Bronchial epithelial cell (primary cell): ENCODE data around the gene ANKS1B. TPM values are rescaled to one million over a fixed set of nuclear protein-coding genes. Genes with fewer than 3 reads are reported as not detected.

Experiments used
- DNase-seq: peaks from one replicate; pipeline ENCODE4 v3.0.0-alpha.2; 2010; ENCODE audit warnings: low read depth
- FAIRE-seq: peaks from 2 replicates; lab custom pipeline; 2011; peaks lifted over from hg19 to GRCh38; lab: Jason Lieb, UNC
- H3K27me3 ChIP-seq: 2 replicates; pipeline ENCODE4 v1.5.1; 2011; ENCODE audit warnings: low read length; ENCODE audit not compliant: control insufficient read depth, insufficient read depth
- H3K36me3 ChIP-seq: 2 replicates; pipeline ENCODE4 v1.5.1; 2011; ENCODE audit warnings: low read length; ENCODE audit not compliant: control insufficient read depth, insufficient read depth
- H3K4me3 ChIP-seq: 2 replicates; pipeline ENCODE4 v1.5.1; 2011; ENCODE audit warnings: mild to moderate bottlenecking, low read depth, low read length, control low read depth
- total RNA-seq: library from RNA; depleted of rRNA; stranded (reverse); fragments of >200 nt; gene quantifications from 2 replicates; pipeline ENCODE4 v1.2.1, GENCODE V29; 2014
- TF ChIP-seq, protein P1 (sequence below): IDR thresholded peaks from 2 replicates; pipeline ENCODE4 v1.5.1; 2011; ENCODE audit warnings: mild to moderate bottlenecking, moderate library complexity, low read length, control low read depth, inconsistent platforms; ENCODE audit not compliant: insufficient read depth, severe bottlenecking

Gene ANKS1B
- total RNA-seq, 1 donor from 2014 or later: 0.26 TPM

DNA sequence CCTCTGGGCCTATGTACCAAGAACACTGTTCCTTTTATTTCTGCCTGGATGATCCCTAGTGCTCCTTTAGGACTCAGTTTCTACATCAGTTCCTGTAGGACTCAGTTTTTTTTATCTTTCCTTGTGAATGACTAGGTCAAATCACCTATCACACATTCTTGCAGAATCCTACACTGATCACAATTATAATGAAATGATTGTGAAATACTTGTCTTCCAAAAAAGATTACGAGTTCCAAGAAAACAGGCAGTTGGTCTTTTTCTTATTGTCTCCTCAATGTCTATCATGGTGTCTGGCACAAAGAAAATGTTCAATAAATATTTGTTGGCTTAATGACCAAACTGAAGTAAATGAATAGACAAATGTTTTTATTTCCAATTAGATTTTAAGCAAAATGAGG is 432.7 kb downstream of the ANKS1B start:
- Histone ChIP-seq H3K36me3 (no peaks in the 10 kb centered on the region), H3K27me3 (no peaks in the 10 kb centered on the region), H3K4me3 (no peak overlapping the region)
- FAIRE-seq (no peak), DNase-seq (no peak)
- TF ChIP-seq, protein P1, sequence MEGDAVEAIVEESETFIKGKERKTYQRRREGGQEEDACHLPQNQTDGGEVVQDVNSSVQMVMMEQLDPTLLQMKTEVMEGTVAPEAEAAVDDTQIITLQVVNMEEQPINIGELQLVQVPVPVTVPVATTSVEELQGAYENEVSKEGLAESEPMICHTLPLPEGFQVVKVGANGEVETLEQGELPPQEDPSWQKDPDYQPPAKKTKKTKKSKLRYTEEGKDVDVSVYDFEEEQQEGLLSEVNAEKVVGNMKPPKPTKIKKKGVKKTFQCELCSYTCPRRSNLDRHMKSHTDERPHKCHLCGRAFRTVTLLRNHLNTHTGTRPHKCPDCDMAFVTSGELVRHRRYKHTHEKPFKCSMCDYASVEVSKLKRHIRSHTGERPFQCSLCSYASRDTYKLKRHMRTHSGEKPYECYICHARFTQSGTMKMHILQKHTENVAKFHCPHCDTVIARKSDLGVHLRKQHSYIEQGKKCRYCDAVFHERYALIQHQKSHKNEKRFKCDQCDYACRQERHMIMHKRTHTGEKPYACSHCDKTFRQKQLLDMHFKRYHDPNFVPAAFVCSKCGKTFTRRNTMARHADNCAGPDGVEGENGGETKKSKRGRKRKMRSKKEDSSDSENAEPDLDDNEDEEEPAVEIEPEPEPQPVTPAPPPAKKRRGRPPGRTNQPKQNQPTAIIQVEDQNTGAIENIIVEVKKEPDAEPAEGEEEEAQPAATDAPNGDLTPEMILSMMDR: no peak

DNA sequence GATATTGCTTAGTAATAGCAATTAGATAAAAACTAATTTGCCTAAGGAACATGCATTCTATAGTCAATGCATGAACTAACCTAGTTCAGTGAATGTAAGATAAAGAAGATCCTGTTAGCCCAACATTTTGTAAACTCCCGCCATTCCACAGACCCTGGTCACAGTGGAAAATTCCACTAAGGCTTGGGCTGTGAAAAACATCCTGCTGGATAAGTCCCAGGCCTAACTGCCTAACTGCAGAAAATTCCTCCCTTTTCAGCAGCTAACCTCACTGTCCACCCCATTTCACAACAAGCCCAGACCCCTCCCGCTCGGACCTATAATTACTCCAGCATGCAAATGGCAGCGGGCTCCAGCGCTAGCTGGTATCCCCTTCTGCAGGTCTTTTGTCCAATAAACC is 435.1 kb downstream of the ANKS1B start:
- TF ChIP-seq, protein P1: no peak
- DNase-seq (no peak), FAIRE-seq (no peak)
- no peaks in the 10 kb centered on the region for H3K36me3 ChIP-seq
- no peaks in the 10 kb centered on the region for H3K27me3 ChIP-seq
- H3K4me3 ChIP-seq: no peak overlapping the region

DNA sequence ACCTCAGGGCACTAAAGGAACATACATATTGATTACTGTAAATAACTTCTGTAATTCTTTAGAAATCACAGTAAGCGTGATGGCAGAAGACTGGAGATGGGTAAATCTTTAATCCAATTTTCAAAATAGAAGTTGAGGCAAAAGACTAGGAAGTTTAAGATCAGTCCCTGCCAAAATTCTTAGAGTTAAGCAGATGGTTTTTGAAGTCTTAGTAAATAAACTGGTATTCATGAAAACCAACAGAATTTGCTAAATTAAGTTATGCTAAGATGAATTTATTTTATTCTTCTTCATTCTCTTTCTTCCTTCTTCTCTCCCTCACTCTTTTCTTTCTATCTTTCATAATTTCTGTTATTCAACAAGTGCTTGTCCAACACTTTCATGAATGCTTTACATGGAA is 435.5 kb downstream of the ANKS1B start:
- Histone ChIP-seq H3K36me3 (no peaks in the 10 kb centered on the region), H3K4me3 (no peak overlapping the region), H3K27me3 (no peaks in the 10 kb centered on the region)
- DNase-seq: no peak
- TF ChIP-seq, protein P1: no peak
- FAIRE-seq: no peak

DNA sequence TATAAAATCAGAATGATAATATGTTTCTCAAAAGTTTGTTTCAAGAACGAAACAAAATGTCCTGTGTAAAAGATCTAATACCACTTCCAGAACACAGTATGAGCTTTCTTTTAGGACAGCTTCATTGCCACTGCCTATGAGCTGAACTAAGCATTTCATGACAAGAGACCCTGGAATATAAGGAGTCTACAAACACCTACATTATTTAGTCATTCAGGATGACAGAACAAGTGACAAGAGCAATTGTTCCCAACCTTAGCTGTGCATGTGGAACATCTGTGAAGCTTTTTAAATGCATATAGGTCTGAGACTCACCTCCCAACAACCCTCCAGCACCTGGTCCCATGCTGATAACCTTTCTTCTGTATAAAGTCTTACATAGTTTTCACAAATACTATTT is 440.3 kb downstream of the ANKS1B start:
- TF ChIP-seq, protein P1: no peak
- H3K4me3 ChIP-seq: no peak overlapping the region
- no peaks in the 10 kb centered on the region for H3K36me3 ChIP-seq
- no peak for FAIRE-seq
- no peak for DNase-seq
- H3K27me3 ChIP-seq: no peaks in the 10 kb centered on the region

DNA sequence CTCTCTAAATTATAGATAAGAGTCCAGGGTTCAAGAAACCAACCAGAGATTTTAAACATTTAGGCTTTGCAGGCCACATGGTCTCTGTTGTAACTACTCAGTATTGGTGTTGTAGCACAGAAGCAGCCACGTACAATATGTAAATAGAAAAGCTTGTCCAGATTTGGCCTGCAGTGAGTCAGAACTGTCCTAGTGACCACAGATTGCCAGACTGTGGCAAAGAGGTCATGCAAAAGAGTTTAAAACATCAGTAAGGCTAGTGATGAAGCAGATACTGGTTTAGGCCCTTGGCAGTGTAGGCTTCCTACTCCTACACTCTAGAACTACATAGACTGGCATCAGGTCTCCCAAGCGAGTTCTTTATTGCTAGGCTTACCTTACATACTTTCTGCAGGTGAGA is 454.8 kb downstream of the ANKS1B start:
- FAIRE-seq: no peak
- DNase-seq: no peak
- Histone ChIP-seq H3K4me3 (no peak overlapping the region), H3K36me3 (no peaks in the 10 kb centered on the region), H3K27me3 (no peaks in the 10 kb centered on the region)
- TF ChIP-seq, protein P1: no peak

DNA sequence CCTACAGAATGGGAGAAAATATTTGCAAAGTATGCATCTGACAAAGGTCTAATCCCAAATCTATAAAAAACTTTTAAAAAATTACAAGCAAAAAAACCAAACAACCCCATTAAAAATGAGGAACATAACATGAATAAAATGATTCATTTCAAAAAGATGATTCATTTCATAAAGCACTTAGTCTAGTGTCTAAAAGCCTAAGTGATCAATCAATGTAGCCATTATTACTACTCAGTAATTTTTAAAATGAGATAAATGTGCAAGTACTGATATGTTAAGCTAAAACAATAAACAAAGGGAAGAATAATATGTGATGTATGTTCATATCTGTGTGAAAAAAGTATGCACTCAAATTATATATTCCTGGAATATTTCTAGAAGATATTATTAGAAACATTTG is 456.3 kb downstream of the ANKS1B start:
- Histone ChIP-seq H3K27me3 (no peaks in the 10 kb centered on the region), H3K4me3 (no peak overlapping the region), H3K36me3 (no peaks in the 10 kb centered on the region)
- FAIRE-seq: no peak
- DNase-seq: no peak
- TF ChIP-seq, protein P1: no peak
